A549 (cell line): ENCODE data around the gene ZNF541. TPM values are rescaled to one million over a fixed set of nuclear protein-coding genes. Genes with fewer than 3 reads are reported as not detected.

Experiments used
- ATAC-seq, 2 experiments: fragments of 200-7000 bp in 1 of 2; fragments of >200 bp in 1 of 2; cut with Nextera tagmentation in 1 of 2; cut with Tn5 transposase in 1 of 2; 3 replicates each; pipeline versions ENCODE4 v1.8.0 to v1.9.1; 2018 to 2020; ENCODE audit warnings: mild to moderate bottlenecking in 1 of 2, moderate library complexity in 1 of 2
- CTCF ChIA-PET: fragments of 300-600 bp; sonication (Branson Sonifier 250); formaldehyde crosslinking; extraction: SDS; loops from one replicate; lab custom pipeline; 2021; ENCODE audit warnings: antibody characterized with exemption, inconsistent platforms; lab: Yijun Ruan, JAX
- POLR2A ChIA-PET: fragments of 350-600 bp; formaldehyde crosslinking; extraction: SDS; loops from one replicate; lab custom pipeline; 2021; ENCODE audit warnings: antibody characterized with exemption, inconsistent platforms; lab: Yijun Ruan, JAX
- DNase-seq, 2 experiments: peaks; one replicate each; pipeline versions ENCODE4 v3.0.0 to v3.0.0-alpha.2; 2011 to 2016; ENCODE audit warnings: low read depth in 1 of 2, low spot score in 1 of 2
- FAIRE-seq: peaks from 2 replicates; lab custom pipeline; 2011; peaks lifted over from hg19 to GRCh38; lab: Jason Lieb, UNC
- H3K27ac ChIP-seq, 2 experiments: fragments of >200 bp; sonication (Bioruptor Twin); formaldehyde crosslinking; 3 replicates each; pipeline ENCODE4 v1.5.1; 2016 to 2017
- H3K4me1 ChIP-seq: fragments of >200 bp; sonication (Bioruptor Twin); formaldehyde crosslinking; 3 replicates; pipeline ENCODE4 v1.6.1; 2016
- H3K4me2 ChIP-seq: fragments of >200 bp; sonication (Bioruptor Twin); formaldehyde crosslinking; 3 replicates; pipeline ENCODE4 v1.6.1; 2016
- H3K4me3 ChIP-seq: fragments of >200 bp; sonication (Bioruptor Twin); formaldehyde crosslinking; 3 replicates; pipeline ENCODE4 v1.5.1; 2016
- H3K9me3 ChIP-seq: fragments of >200 bp; sonication (Bioruptor Twin); formaldehyde crosslinking; 3 replicates; pipeline ENCODE4 v1.6.1; 2016
- BHLHE40 ChIP-seq: IDR thresholded peaks from 2 replicates; pipeline ENCODE4 v1.6.1; 2012; ENCODE audit warnings: low read depth, low read length, inconsistent platforms
- CHD2 ChIP-seq: fragments of 150-350 bp; IDR thresholded peaks from 2 replicates; pipeline ENCODE4 v1.6.1; 2014; ENCODE audit warnings: low read length; ENCODE audit not compliant: partially characterized antibody
- CHD4 ChIP-seq: fragments of 200-600 bp; sonication (generic); IDR thresholded peaks from 2 replicates; pipeline ENCODE4 v1.6.1; 2016; ENCODE audit warnings: antibody characterized with exemption, mild to moderate bottlenecking, borderline replicate concordance
- E2F6 ChIP-seq: IDR thresholded peaks from 2 replicates; pipeline ENCODE4 v1.6.1; 2012; ENCODE audit warnings: low read depth, borderline replicate concordance
- ESRRA ChIP-seq: fragments of 150-350 bp; IDR thresholded peaks from 2 replicates; pipeline ENCODE4 v1.6.1; 2014; ENCODE audit warnings: mild to moderate bottlenecking, low read length, borderline replicate concordance
- FOSB ChIP-seq: fragments of 250-450 bp; sonication (Bioruptor Pico); IDR thresholded peaks from 2 replicates; pipeline ENCODE4 v1.5.0; 2020; ENCODE audit warnings: mild to moderate bottlenecking, moderate library complexity
- HEYL ChIP-seq: fragments of 250-450 bp; sonication (Bioruptor Pico); IDR thresholded peaks from 2 replicates; pipeline ENCODE4 v1.8.0; 2021; ENCODE audit warnings: mild to moderate bottlenecking, moderate library complexity
- HMGXB4 ChIP-seq: fragments of 250-450 bp; sonication (Bioruptor Pico); IDR thresholded peaks from 2 replicates; pipeline ENCODE4 v1.5.0; 2021; ENCODE audit warnings: mild to moderate bottlenecking, moderate library complexity, borderline replicate concordance
- HOXB13 ChIP-seq: fragments of 250-450 bp; sonication (Bioruptor Pico); IDR thresholded peaks from 2 replicates; pipeline ENCODE4 v1.5.0; 2020; ENCODE audit warnings: low read depth, mild to moderate bottlenecking, moderate library complexity
- JUN ChIP-seq, 2 experiments: fragments of >200 bp; sonication (Bioruptor Twin); formaldehyde crosslinking; IDR thresholded peaks; 2 replicates in 1 of 2; 3 replicates in 1 of 2; pipeline ENCODE4 v1.6.1; 2016 to 2017
- NR3C1 ChIP-seq: fragments of >200 bp; sonication (Bioruptor Twin); formaldehyde crosslinking; IDR thresholded peaks from 3 replicates; pipeline ENCODE4 v1.6.1; 2017
- POLR2A ChIP-seq: IDR thresholded peaks from 2 replicates; pipeline ENCODE4 v1.6.1; 2012; ENCODE audit warnings: mild to moderate bottlenecking, low read length
- REST ChIP-seq: fragments of 200-600 bp; sonication (generic); IDR thresholded peaks from 2 replicates; pipeline ENCODE4 v1.6.1; 2016; ENCODE audit warnings: antibody characterized with exemption, mild to moderate bottlenecking, moderate library complexity
- RFX5 ChIP-seq: fragments of 450-650 bp; IDR thresholded peaks from 2 replicates; pipeline ENCODE4 v1.7.1; 2014; ENCODE audit warnings: antibody characterized with exemption, mild to moderate bottlenecking, moderate library complexity
- SREBF2 ChIP-seq: fragments of 450-650 bp; IDR thresholded peaks from 2 replicates; pipeline ENCODE4 v1.6.1; 2014; ENCODE audit warnings: mild to moderate bottlenecking, moderate library complexity
- USF2 ChIP-seq: fragments of 450-650 bp; IDR thresholded peaks from 2 replicates; pipeline ENCODE4 v1.6.1; 2014; ENCODE audit warnings: antibody characterized with exemption
- ZC3H11A ChIP-seq: fragments of 450-650 bp; IDR thresholded peaks from 2 replicates; pipeline ENCODE4 v1.6.1; 2014; ENCODE audit warnings: antibody characterized with exemption, mild to moderate bottlenecking
- ZFP36 ChIP-seq: fragments of 450-650 bp; IDR thresholded peaks from 2 replicates; pipeline ENCODE4 v1.6.1; 2014; ENCODE audit warnings: borderline replicate concordance; ENCODE audit not compliant: partially characterized antibody
- ZNF302 ChIP-seq: fragments of 250-450 bp; sonication (Bioruptor Pico); IDR thresholded peaks from 2 replicates; pipeline ENCODE4 v1.9.0; 2021; ENCODE audit warnings: inconsistent platforms, mild to moderate bottlenecking, moderate library complexity
- WGBS: methylation state at CpG from one replicate; pipeline ENCODE4 v1.1.6; 2017; ENCODE audit errors: missing lambda C conversion rate; 5-methylcytosine and 5-hydroxymethylcytosine counted together
- polyA plus RNA-seq, 4 experiments: library from polyadenylated mRNA; depleted of rRNA in 3 of 4; stranded (reverse); fragments of >200 nt; fragmentation: RNase III in 1 of 4; extraction: RNeasy Plus Mini Kit Qiagen cat#74134 plus additional on column Dnase treatment in 1 of 4; gene quantifications; 2 replicates in 3 of 4; 3 replicates in 1 of 4; pipeline ENCODE4 v1.2.3, GENCODE V29; 2011 to 2017

ZNF541 gene
- polyA plus RNA-seq, 2 of the 4 experiments (the other 2 are of a cell fraction), result not detected

GRCh38 chr19:47545061-47545948 lies 27.6 kb downstream of the ZNF541 start (continued):
- no peak for TF ChIP-seq E2F6

GRCh38 chr19:47544476-47544875 lies 28.5 kb downstream of the ZNF541 start:
- Histone ChIP-seq H3K4me2 (no peak overlapping the region), H3K4me3 (no peak overlapping the region), H3K9me3 (no peaks in the 10 kb centered on the region), H3K27ac (no peak overlapping the region), H3K4me1 (no peaks in the 10 kb centered on the region)
- WGBS, result 83% methylated on average over 22 of the region's 22 CpGs
- no peak for TF ChIP-seq CHD4
- TF ChIP-seq ZNF302, result no peak
- FAIRE-seq (no peak), DNase-seq (no peak), ATAC-seq (no peak)
- ChIA-PET POLR2A (no interaction called here), CTCF (interaction anchor here (1.2 to 3.1 kb wide), 3 partner anchors 11 to 153 kb away, joined by 3 to 10 read pairs (median 3); no protein-coding TSS in a partner anchor)

GRCh38 chr19:47544075-47544474 lies 28.9 kb downstream of the ZNF541 start:
- no peak for ATAC-seq

GRCh38 chr19:47542030-47542475 lies 30.9 kb downstream of the ZNF541 start:
- CTCF ChIA-PET, result interaction anchor here (1.3 to 1.5 kb wide), 2 partner anchors 12 to 157 kb away, joined by 4 to 5 read pairs; no protein-coding TSS in a partner anchor
- H3K27ac ChIP-seq, result no peak overlapping the region
- 69% methylated on average over 9 of the region's 9 CpGs for WGBS
- no peaks in the 10 kb centered on the region for H3K9me3 ChIP-seq
- no peak overlapping the region for H3K4me3 ChIP-seq
- H3K4me2 ChIP-seq, result no peak overlapping the region
- FAIRE-seq, result no peak
- no peak for TF ChIP-seq FOSB
- no peak for TF ChIP-seq HMGXB4
- TF ChIP-seq USF2, result no peak
- no peak for TF ChIP-seq HEYL (CRISPR knock-in tag)
- TF ChIP-seq ZFP36, result no peak
- no peak for TF ChIP-seq POLR2A
- no peak for TF ChIP-seq ZC3H11A
- no peak for TF ChIP-seq BHLHE40
- no peak for TF ChIP-seq REST
- TF ChIP-seq NR3C1, result no peak
- TF ChIP-seq ESRRA, result no peak
- TF ChIP-seq RFX5, result no peak
- no peak for TF ChIP-seq JUN (IDR thresholded peaks at IDR 0.05)
- TF ChIP-seq, all 56 proteins: peak for 0
- DNase-seq (no peak), ATAC-seq (no peak)
- POLR2A ChIA-PET, result no interaction called here
- no peaks in the 10 kb centered on the region for H3K4me1 ChIP-seq

More at GRCh38 chr19:47544075-47544474, 28.9 kb downstream of the ZNF541 start:
- FAIRE-seq (no peak), DNase-seq (no peak)
- Histone ChIP-seq H3K4me3 (no peak overlapping the region), H3K9me3 (no peaks in the 10 kb centered on the region), H3K4me1 (no peaks in the 10 kb centered on the region), H3K27ac (no peak overlapping the region)
- POLR2A ChIA-PET, result no interaction called here
- CTCF ChIA-PET, result interaction anchor here (1.2 to 1.7 kb wide), 4 partner anchors 11 to 222 kb away, joined by 3 to 4 read pairs (median 3); no protein-coding TSS in a partner anchor
- WGBS, result 85% methylated on average over 18 of the region's 18 CpGs
- no peak for TF ChIP-seq HOXB13
- TF ChIP-seq CHD2, result no peak
- no peak for TF ChIP-seq SREBF2
- no peak for TF ChIP-seq ESRRA
- no peak for TF ChIP-seq JUN (IDR thresholded peaks at IDR 0.05)
- TF ChIP-seq HEYL (CRISPR knock-in tag), result no peak
- TF ChIP-seq, all 56 proteins: peak for 0
- no peak overlapping the region for H3K4me2 ChIP-seq
